OCI-LY7 (cell line): ENCODE results near the gene CYB5RL. TPM values are rescaled to one million over a fixed set of nuclear protein-coding genes. Genes with fewer than 3 reads are reported as not detected.
"Not testable (repeated sequence)": the region's sequence is repeated elsewhere in the genome, so short reads cannot be mapped to it uniquely, and the experiment has no call there.

Source experiments
- BruUV-seq: library from RNA; stranded (reverse); fragments of 400-500 nt; replicated peaks from 2 replicates; lab custom pipeline; 2021; lab: Mats Ljungman, UMichigan
- CTCF ChIA-PET: fragments of 300-600 bp; sonication (Branson Sonifier 250); formaldehyde crosslinking; loops from one replicate; lab custom pipeline; 2022; ENCODE audit warnings: antibody characterized with exemption; ENCODE audit not compliant: unreplicated experiment; lab: Charles Lee
- POLR2A ChIA-PET: fragments of 300-600 bp; sonication (Branson Sonifier 250); formaldehyde crosslinking; loops from one replicate; lab custom pipeline; 2022; ENCODE audit warnings: antibody characterized with exemption; lab: Charles Lee
- DNase-seq: peaks from one replicate; pipeline ENCODE4 v3.0.0-alpha.2; 2015; ENCODE audit warnings: low spot score
- H2AFZ ChIP-seq: fragments of 200-600 bp; sonication (generic), shearing (Covaris generic); 2 replicates; pipeline ENCODE4 v1.6.1; 2014; ENCODE audit warnings: mild to moderate bottlenecking, antibody characterized with exemption, low read length, moderate library complexity
- H3K27ac ChIP-seq: fragments of 200-600 bp; sonication (generic); 2 replicates; pipeline ENCODE4 v1.5.1; 2014; ENCODE audit warnings: mixed run types, low read depth, mild to moderate bottlenecking, moderate library complexity, low read length, inconsistent platforms; ENCODE audit not compliant: poor library complexity, severe bottlenecking
- H3K36me3 ChIP-seq: fragments of 200-600 bp; sonication (generic); 2 replicates; pipeline ENCODE4 v1.6.1; 2014; ENCODE audit warnings: mild to moderate bottlenecking, antibody characterized with exemption, low read length, moderate library complexity, mixed read lengths; ENCODE audit not compliant: insufficient read depth
- H3K4me1 ChIP-seq: fragments of 200-600 bp; sonication (generic); 2 replicates; pipeline ENCODE4 v1.5.1; 2014; ENCODE audit warnings: mild to moderate bottlenecking, low read length; ENCODE audit not compliant: insufficient read depth, poor library complexity, severe bottlenecking
- H3K4me2 ChIP-seq: fragments of 200-600 bp; sonication (generic); 2 replicates; pipeline ENCODE4 v1.6.1; 2014; ENCODE audit warnings: mild to moderate bottlenecking, low read length
- H3K4me3 ChIP-seq: fragments of 200-600 bp; sonication (generic); 2 replicates; pipeline ENCODE4 v1.5.1; 2014; ENCODE audit warnings: mild to moderate bottlenecking, low read depth, low read length; ENCODE audit not compliant: poor library complexity, severe bottlenecking
- H3K79me2 ChIP-seq: fragments of 200-600 bp; sonication (generic); 2 replicates; pipeline ENCODE4 v1.6.1; 2016; ENCODE audit warnings: low read depth, mild to moderate bottlenecking, low read length, moderate library complexity, mixed read lengths; ENCODE audit not compliant: insufficient read depth
- H3K9me2 ChIP-seq: fragments of 200-600 bp; sonication (generic); 2 replicates; pipeline ENCODE4 v1.6.1; 2016; ENCODE audit warnings: mild to moderate bottlenecking, low read length, mixed read lengths; ENCODE audit not compliant: insufficient read depth
- H3K9me3 ChIP-seq: fragments of 200-600 bp; sonication (generic); 2 replicates; pipeline ENCODE4 v1.6.1; 2014; ENCODE audit warnings: mild to moderate bottlenecking, mixed run types, low read length, mixed read lengths
- H4K20me1 ChIP-seq: fragments of 200-600 bp; sonication (generic); 2 replicates; pipeline ENCODE4 v1.6.1; 2014; ENCODE audit warnings: mild to moderate bottlenecking, antibody characterized with exemption, low read length, moderate library complexity, mixed read lengths; ENCODE audit not compliant: insufficient read depth
- EZH2phosphoT487 ChIP-seq: fragments of 200-600 bp; sonication (generic); IDR thresholded peaks from 2 replicates; pipeline ENCODE4 v1.6.1; 2018; ENCODE audit warnings: low read depth, borderline replicate concordance, mild to moderate bottlenecking, mixed run types, antibody characterized with exemption, low read length, moderate library complexity, mixed read lengths
- intact Hi-C: fragments of 100-400 bp; cut with micrococcal nuclease; formaldehyde crosslinking; loops from one replicate; pipeline ENCODE4 v1.10.0; 2022; ENCODE audit not compliant: unreplicated experiment
- total RNA-seq, 2 experiments: library from RNA; depleted of rRNA in 1 of 2; stranded (reverse); fragments of >200 nt in 1 of 2; shearing (Covaris generic) in 1 of 2; gene quantifications; 2 replicates each; pipeline ENCODE4 v1.2.3, GENCODE V29; 2014 to 2022
- TF ChIP-seq, protein P1 (sequence below): fragments of 200-600 bp; sonication (generic); conservative IDR thresholded peaks from 2 replicates; pipeline ENCODE4 v1.5.1; 2014; ENCODE audit warnings: mild to moderate bottlenecking, antibody characterized with exemption, low read length, moderate library complexity, mixed read lengths

Gene CYB5RL
- total RNA-seq, 2 experiments from 2014 or later, result 10.4 to 20.6 TPM

DNA sequence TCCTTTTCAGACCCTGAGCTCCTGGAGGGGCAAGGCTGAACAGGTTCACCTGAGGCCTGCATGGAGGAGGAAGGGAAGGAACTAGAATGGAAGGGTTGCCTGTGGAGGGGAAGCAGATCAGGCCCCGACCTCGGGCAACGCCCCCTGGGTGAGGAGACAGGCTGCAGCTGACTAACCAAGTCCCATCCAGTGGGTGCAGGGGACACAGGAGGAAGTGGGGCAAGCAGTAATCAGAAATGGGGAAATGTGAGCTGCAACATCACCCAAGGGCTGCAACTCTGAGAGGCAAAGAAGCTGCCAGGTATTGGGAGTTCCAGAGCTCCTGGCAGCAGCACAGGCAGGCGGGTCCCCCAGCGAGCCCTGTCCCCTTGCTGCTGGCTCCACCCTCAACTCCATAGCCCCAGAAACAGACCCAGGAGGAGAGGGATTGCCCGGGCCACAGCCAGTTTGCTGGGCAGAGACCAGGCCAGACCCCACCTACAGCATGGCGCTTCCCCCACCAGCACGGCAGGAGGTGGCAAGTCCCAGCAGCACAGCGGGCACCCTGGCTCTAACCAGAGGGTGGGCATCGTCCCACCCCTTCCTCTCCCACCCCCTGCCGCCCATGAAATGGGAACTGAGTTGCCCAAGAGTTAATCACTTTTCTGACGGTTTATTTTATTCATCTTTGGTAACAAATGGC lies 38.7 kb upstream of the CYB5RL start:
- Histone ChIP-seq H3K27ac (no peak overlapping the region), H4K20me1 (no peaks in the 10 kb centered on the region), H3K36me3 (peaks cover 16% of the 10 kb centered on the region), H3K4me3 (no peak overlapping the region), H3K79me2 (no peaks in the 10 kb centered on the region), H2AFZ (no peak overlapping the region), H3K4me2 (no peak overlapping the region), H3K4me1 (no peaks in the 10 kb centered on the region), H3K9me2 (no peaks in the 10 kb centered on the region), H3K9me3 (no peaks in the 10 kb centered on the region)
- intact Hi-C loops, result no loop called here
- POLR2A ChIA-PET, result no interaction called here
- CTCF ChIA-PET, result no interaction called here
- no peak for TF ChIP-seq EZH2phosphoT487
- no TSS peak for BruUV-seq
- no peak for DNase-seq

DNA sequence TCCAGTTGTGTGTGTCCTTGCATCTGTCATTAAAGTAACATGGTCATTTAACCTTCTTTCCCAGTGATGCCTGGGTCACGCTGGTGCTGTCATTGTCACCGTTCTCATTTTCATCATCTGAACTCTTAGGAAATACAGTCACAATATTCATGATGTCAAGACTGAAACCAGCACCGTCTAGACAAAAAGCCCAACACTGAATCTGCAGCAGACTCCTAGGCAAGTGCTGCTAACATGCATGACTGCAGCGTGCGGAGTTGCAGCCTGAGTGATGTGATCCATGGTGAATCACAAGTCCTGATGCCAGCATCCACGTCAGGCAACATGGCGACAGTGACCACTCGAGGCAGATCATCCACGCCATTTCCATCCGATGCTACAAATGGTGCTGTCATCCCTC lies 37.8 kb upstream of the CYB5RL start:
- intact Hi-C loops, result no loop called here
- Histone ChIP-seq H4K20me1 (no peaks in the 10 kb centered on the region), H3K4me1 (no peaks in the 10 kb centered on the region), H2AFZ (no peak overlapping the region), H3K4me2 (no peak overlapping the region), H3K36me3 (peaks cover 16% of the 10 kb centered on the region), H3K4me3 (no peak overlapping the region), H3K27ac (no peak overlapping the region), H3K9me2 (no peaks in the 10 kb centered on the region), H3K79me2 (no peaks in the 10 kb centered on the region), H3K9me3 (no peaks in the 10 kb centered on the region)
- ChIA-PET CTCF (no interaction called here), POLR2A (no interaction called here)
- DNase-seq, result no peak
- TF ChIP-seq, protein P1, sequence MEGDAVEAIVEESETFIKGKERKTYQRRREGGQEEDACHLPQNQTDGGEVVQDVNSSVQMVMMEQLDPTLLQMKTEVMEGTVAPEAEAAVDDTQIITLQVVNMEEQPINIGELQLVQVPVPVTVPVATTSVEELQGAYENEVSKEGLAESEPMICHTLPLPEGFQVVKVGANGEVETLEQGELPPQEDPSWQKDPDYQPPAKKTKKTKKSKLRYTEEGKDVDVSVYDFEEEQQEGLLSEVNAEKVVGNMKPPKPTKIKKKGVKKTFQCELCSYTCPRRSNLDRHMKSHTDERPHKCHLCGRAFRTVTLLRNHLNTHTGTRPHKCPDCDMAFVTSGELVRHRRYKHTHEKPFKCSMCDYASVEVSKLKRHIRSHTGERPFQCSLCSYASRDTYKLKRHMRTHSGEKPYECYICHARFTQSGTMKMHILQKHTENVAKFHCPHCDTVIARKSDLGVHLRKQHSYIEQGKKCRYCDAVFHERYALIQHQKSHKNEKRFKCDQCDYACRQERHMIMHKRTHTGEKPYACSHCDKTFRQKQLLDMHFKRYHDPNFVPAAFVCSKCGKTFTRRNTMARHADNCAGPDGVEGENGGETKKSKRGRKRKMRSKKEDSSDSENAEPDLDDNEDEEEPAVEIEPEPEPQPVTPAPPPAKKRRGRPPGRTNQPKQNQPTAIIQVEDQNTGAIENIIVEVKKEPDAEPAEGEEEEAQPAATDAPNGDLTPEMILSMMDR, result no peak
- no peak for TF ChIP-seq EZH2phosphoT487
- BruUV-seq, result no TSS peak

DNA sequence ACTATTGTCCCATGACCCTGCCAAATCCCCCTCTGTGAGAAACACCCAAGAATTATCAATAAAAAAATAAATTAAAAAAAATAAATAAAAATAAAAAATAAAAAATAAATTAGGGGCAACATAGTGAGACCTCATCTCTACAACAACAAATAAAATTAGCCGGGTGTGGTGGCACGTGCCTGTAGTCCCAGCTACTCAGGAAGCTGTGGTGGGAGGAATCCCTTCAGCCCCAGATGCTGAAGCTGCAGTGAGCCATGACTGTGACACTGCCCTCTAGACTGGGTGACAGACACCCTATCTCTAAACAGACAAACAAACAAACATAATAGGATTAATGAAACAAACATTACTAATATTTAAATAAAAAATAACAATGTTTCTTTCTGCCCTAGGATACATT lies 34.5 kb upstream of the CYB5RL start:
- Histone ChIP-seq H3K4me3 (no peak overlapping the region), H3K36me3 (peaks cover 14% of the 10 kb centered on the region), H3K27ac (no peak overlapping the region), H4K20me1 (no peaks in the 10 kb centered on the region), H3K4me2 (no peak overlapping the region), H2AFZ (no peak overlapping the region), H3K9me2 (no peaks in the 10 kb centered on the region), H3K4me1 (no peaks in the 10 kb centered on the region), H3K79me2 (no peaks in the 10 kb centered on the region), H3K9me3 (no peaks in the 10 kb centered on the region)
- POLR2A ChIA-PET, result no interaction called here
- BruUV-seq, result no TSS peak
- TF ChIP-seq, protein P1, result no peak
- TF ChIP-seq EZH2phosphoT487, result no peak
- intact Hi-C loops, result no loop called here
- DNase-seq, result no peak
- CTCF ChIA-PET, result no interaction called here

DNA sequence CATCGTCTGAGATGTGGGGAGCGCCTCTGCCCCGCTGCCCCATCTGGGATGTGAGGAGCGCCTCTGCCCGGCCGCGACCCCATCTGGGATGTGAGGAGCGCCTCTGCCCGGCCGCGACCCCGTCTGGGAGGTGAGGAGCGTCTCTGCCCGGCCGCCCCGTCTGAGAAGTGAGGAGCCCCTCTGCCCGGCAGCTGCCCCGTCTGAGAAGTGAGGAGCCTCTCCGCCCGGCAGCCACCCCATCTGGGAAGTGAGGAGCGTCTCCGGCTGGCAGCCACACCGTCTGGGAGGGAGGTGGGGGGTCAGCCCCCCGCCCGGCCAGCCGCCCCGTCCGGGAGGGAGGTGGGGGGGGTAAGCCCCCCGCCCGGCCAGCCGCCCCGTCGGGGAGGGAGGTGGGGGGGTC lies 33.4 kb upstream of the CYB5RL start:
- H3K4me3 ChIP-seq, H4K20me1 ChIP-seq, POLR2A ChIA-PET, intact Hi-C loops, H3K9me2 ChIP-seq, H3K4me2 ChIP-seq, CTCF ChIA-PET, H2AFZ ChIP-seq, H3K27ac ChIP-seq, H3K4me1 ChIP-seq, H3K9me3 ChIP-seq, H3K79me2 ChIP-seq, DNase-seq, BruUV-seq: not testable (repeated sequence)
- peaks cover 10% of the 10 kb centered on the region for H3K36me3 ChIP-seq
